ENCODE data around the gene C1orf35. TPM values are rescaled to one million over a fixed set of nuclear protein-coding genes. Genes with fewer than 3 reads are reported as not detected.
"Not testable (repeated sequence)": the region's sequence is repeated elsewhere in the genome, so short reads cannot be mapped to it uniquely, and the experiment has no call there.

Gene C1orf35
- total RNA-seq, 1 donor from 2014 or later = 12.5 TPM

DNA sequence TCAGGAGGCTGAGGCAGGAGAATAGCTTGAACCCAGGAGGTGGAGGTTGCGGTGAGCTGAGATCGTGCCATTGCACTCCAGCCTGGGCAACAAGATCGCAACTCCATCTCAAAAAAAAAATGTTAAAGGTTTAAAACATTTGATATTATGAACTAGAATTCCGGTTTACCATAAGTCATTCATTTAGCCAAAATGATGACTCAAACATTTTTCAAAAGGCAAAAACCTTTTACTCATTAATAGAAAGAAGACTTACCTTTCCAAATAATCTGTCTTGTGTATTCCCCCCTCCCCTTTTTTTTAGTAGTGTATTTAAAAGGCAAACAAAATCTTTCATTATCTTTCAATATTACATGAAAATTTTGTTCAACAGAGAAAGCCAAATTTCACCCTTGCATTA, 14.2 kb upstream of the C1orf35 start:
- no peaks in the 10 kb centered on the region for H3K27me3 ChIP-seq
- no peaks in the 10 kb centered on the region for H3K9me3 ChIP-seq
- DNase-seq = no peak
- TF ChIP-seq CTCF (IDR thresholded peaks at IDR 0.05) = no peak
- H3K36me3 ChIP-seq = no peaks in the 10 kb centered on the region
- intact Hi-C loops (cut with DNase I) = no loop called here
- no peak for ATAC-seq
- no peak overlapping the region for H3K27ac ChIP-seq
- H3K4me1 ChIP-seq = no peaks in the 10 kb centered on the region
- H3K4me3 ChIP-seq = no peak overlapping the region

- no peak for TF ChIP-seq CTCF (IDR thresholded peaks at IDR 0.05)
- no peak for DNase-seq
- H3K9me3 ChIP-seq = no peaks in the 10 kb centered on the region
- H3K27ac ChIP-seq = no peak overlapping the region
- peaks cover 11% of the 10 kb centered on the region for H3K4me1 ChIP-seq
- no peak overlapping the region for H3K4me3 ChIP-seq
- intact Hi-C loops (cut with DNase I) = no loop called here
- no peaks in the 10 kb centered on the region for H3K27me3 ChIP-seq
- ATAC-seq = no peak
- no peaks in the 10 kb centered on the region for H3K36me3 ChIP-seq
Observed at GRCh38 chr1:228114827-228115226, 11.7 kb upstream of the C1orf35 start.

DNA sequence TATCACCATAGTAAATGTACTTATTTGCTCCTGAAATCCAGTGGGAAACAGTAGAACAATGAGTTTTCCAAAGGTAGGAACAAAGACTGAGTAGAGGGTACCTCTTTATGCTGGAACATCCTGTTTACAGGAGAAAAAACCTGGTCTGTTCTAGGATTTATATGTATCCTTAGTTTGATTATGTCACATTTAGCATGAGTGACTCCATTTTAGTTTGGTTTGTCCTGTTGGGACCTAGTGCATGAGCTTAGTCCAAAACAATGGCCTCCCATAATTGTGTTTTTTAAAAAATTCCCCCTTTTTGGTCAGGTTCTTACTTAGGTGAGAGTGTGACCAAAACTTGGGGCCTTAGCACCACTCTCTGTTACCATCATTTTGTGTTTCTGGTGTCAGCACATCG, 9.5 kb upstream of the C1orf35 start:
- no peak overlapping the region for H3K4me3 ChIP-seq
- H3K4me1 ChIP-seq = peaks cover 22% of the 10 kb centered on the region
- H3K27ac ChIP-seq = no peak overlapping the region
- TF ChIP-seq CTCF (IDR thresholded peaks at IDR 0.05) = no peak
- DNase-seq (no peak), ATAC-seq (no peak)
- no peaks in the 10 kb centered on the region for H3K27me3 ChIP-seq
- no peaks in the 10 kb centered on the region for H3K9me3 ChIP-seq
- intact Hi-C loops (cut with DNase I) = no loop called here
- peaks cover 1% of the 10 kb centered on the region for H3K36me3 ChIP-seq

DNA sequence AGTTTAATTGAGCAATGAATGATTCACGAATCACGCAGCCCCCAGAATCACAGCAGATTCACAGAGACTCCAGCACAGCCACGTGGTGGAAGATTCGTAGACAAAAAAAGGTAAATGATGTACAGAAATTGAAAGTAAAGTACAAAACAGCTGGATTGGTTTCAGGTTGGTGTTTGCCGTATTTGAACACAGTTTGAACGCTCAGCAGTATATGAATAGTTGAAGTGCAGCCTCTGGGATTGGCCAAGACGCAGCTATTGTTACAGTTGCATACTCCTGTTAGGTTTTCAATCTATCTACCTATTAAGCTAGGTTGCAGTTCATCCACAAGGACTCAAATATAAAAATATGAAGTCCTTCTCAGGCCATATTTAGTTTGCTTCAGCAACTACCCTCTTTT, 9.0 kb upstream of the C1orf35 start:
- Histone ChIP-seq H3K4me3 (no peak overlapping the region), H3K27ac (no peak overlapping the region), H3K9me3 (no peaks in the 10 kb centered on the region), H3K4me1 (peaks cover 22% of the 10 kb centered on the region), H3K36me3 (peaks cover 6% of the 10 kb centered on the region), H3K27me3 (no peaks in the 10 kb centered on the region)
- DNase-seq = no peak
- no peak for ATAC-seq
- intact Hi-C loops (cut with DNase I) = no loop called here
- no peak for TF ChIP-seq CTCF (IDR thresholded peaks at IDR 0.05)

DNA sequence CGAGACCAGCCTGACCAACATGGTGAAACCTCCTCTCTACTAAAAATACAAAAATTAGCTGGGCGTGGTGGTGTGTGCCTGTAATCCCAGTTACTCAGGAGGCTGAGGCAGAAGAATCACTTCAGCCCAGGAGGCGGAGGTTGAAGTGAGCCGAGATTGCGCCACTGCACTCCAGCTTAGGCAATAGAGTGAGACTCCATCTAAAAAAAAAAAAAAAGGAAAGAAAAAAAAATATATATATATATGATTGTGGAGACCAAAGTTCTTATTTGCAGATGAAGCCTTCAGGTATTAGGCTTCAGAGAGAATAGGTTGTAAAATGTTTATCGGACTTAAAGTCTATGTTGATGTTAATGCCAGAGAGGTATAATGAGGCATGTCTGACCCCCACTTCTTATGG, 8.2 kb upstream of the C1orf35 start:
- DNase-seq; H3K27ac ChIP-seq; intact Hi-C loops (cut with DNase I); H3K27me3 ChIP-seq; ATAC-seq; H3K9me3 ChIP-seq; H3K4me3 ChIP-seq: not testable (repeated sequence)
- Histone ChIP-seq H3K4me1 (peaks cover 22% of the 10 kb centered on the region), H3K36me3 (peaks cover 14% of the 10 kb centered on the region)

DNA sequence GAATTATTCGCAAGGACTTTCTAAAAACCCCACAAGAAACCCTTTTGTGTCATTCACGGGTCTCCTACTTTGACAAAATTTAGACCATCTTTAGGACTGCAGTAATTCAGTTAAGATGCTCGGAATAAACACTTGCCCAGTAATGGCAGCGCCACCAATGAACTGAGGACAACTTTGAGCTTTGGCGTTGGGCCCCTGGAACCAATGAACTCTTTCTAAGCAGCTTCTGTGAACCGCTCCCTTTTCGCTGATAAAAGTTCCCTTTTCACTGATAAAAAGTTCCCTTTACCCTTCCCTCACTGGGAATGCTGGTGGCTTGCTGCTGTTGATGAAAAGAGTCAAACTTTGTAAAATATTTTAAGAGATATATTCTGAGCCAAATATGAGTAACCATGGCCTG, 7.4 kb upstream of the C1orf35 start:
- H3K27me3 ChIP-seq = no peaks in the 10 kb centered on the region
- peaks cover 22% of the 10 kb centered on the region for H3K4me1 ChIP-seq
- ATAC-seq (no peak), DNase-seq (no peak)
- H3K36me3 ChIP-seq = peaks cover 21% of the 10 kb centered on the region
- H3K4me3 ChIP-seq = peak overlapping the region; percentile 76
- no peak for TF ChIP-seq CTCF (IDR thresholded peaks at IDR 0.05)
- no peaks in the 10 kb centered on the region for H3K9me3 ChIP-seq
- intact Hi-C loops (cut with DNase I) = no loop called here
- peak overlapping the region; percentile 86 for H3K27ac ChIP-seq
